HepG2 (cell line): ENCODE data around the gene PLIN3. TPM values are rescaled to one million over a fixed set of nuclear protein-coding genes. Genes with fewer than 3 reads are reported as not detected.

ENCODE experiments used
- ATAC-seq: fragments of 200-7000 bp; cut with Tn5 transposase; 3 replicates; pipeline ENCODE4 v1.9.1; 2020; ENCODE audit warnings: mild to moderate bottlenecking, moderate library complexity
- BruUV-seq: library from RNA; stranded (reverse); fragments of 400-500 nt; replicated peaks from 2 replicates; lab custom pipeline; 2021; lab: Mats Ljungman, UMichigan
- CTCF ChIA-PET: fragments of 300-600 bp; formaldehyde crosslinking; extraction: SDS; loops from one replicate; lab custom pipeline; 2021; ENCODE audit warnings: low total read pairs, inconsistent platforms, low intra/inter-chr PET ratio; lab: Yijun Ruan, JAX
- POLR2A ChIA-PET: fragments of 350-600 bp; sonication (Branson Sonifier 250); formaldehyde crosslinking; loops from one replicate; lab custom pipeline; 2020; ENCODE audit warnings: antibody characterized with exemption, inconsistent platforms; lab: Yijun Ruan, JAX
- DNase-seq: peaks from one replicate; pipeline ENCODE4 v3.0.0-alpha.2; 2015; ENCODE audit warnings: low spot score
- FAIRE-seq: peaks from 3 replicates; lab custom pipeline; 2011; peaks lifted over from hg19 to GRCh38; lab: Jason Lieb, UNC
- H2AFZ ChIP-seq: one replicate; pipeline ENCODE4 v1.6.1; 2011; ENCODE audit warnings: low read length, inconsistent platforms
- H3K27ac ChIP-seq: fragments of 300-600 bp; 3 replicates; pipeline ENCODE4 v1.8.0; 2011; ENCODE audit warnings: mixed run types, mild to moderate bottlenecking, mixed read lengths, low read length, inconsistent platforms; ENCODE audit not compliant: insufficient read depth; ENCODE audit errors: extremely low read length
- H3K27me3 ChIP-seq, 2 experiments: fragments of 200-600 bp in 1 of 2; 2 replicates in 1 of 2; 3 replicates in 1 of 2; pipeline versions ENCODE4 v1.6.0 to v1.8.0; 2011; ENCODE audit warnings: low read length in 2 of 2, mild to moderate bottlenecking in 2 of 2, moderate library complexity in 2 of 2, inconsistent platforms in 1 of 2; ENCODE audit not compliant: insufficient read depth in 2 of 2, control insufficient read depth in 1 of 2
- H3K36me3 ChIP-seq, 2 experiments: fragments of 200-600 bp in 1 of 2; replicated peaks in 1 of 2; 2 replicates in 1 of 2; 3 replicates in 1 of 2; pipeline versions ENCODE4 v1.5.1 to v1.8.0; 2011; ENCODE audit warnings: low read length in 2 of 2, inconsistent platforms in 1 of 2; ENCODE audit not compliant: insufficient read depth in 2 of 2, control insufficient read depth in 1 of 2
- H3K4me1 ChIP-seq: 2 replicates; pipeline ENCODE4 v1.5.1; 2012; ENCODE audit warnings: low read length, inconsistent platforms; ENCODE audit not compliant: insufficient read depth
- H3K4me2 ChIP-seq: 2 replicates; pipeline ENCODE4 v1.6.0; 2011; ENCODE audit warnings: low read depth, low read length, inconsistent platforms
- H3K4me3 ChIP-seq, 3 experiments: fragments of 200-600 bp in 1 of 3; sonication (generic), shearing (Covaris generic) in 1 of 3; replicated peaks in 1 of 3; 2 replicates each; pipeline ENCODE4 v1.5.1; 2011 to 2016; ENCODE audit warnings: low read length in 3 of 3, inconsistent platforms in 2 of 3, low read depth in 2 of 3, mild to moderate bottlenecking in 2 of 3, control low read depth in 1 of 3, mixed read lengths in 1 of 3; ENCODE audit not compliant: insufficient read depth in 1 of 3
- H3K79me2 ChIP-seq: one replicate; pipeline ENCODE4 v1.6.1; 2011; ENCODE audit warnings: low read length, inconsistent platforms; ENCODE audit not compliant: insufficient read depth
- H3K9ac ChIP-seq: 2 replicates; pipeline ENCODE4 v1.6.0; 2011; ENCODE audit warnings: mild to moderate bottlenecking, low read depth, low read length, inconsistent platforms; ENCODE audit not compliant: insufficient read depth
- H3K9me3 ChIP-seq: 2 replicates; pipeline ENCODE4 v1.5.1; 2012; ENCODE audit warnings: mild to moderate bottlenecking, low read length
- H4K20me1 ChIP-seq: 2 replicates; pipeline ENCODE4 v1.6.0; 2011; ENCODE audit warnings: inconsistent platforms, mild to moderate bottlenecking, low read length, moderate library complexity; ENCODE audit not compliant: insufficient read depth
- BORCS8-MEF2B ChIP-seq: sonication (generic); formaldehyde crosslinking; IDR thresholded peaks from 2 replicates; pipeline ENCODE4 v1.8.0; 2022; ENCODE audit warnings: mild to moderate bottlenecking, missing genetic modification reagents
- ELF1 ChIP-seq: sonication (generic); formaldehyde crosslinking; IDR thresholded peaks from 2 replicates; pipeline ENCODE4 v1.4.0; 2020; ENCODE audit warnings: missing genetic modification reagents
- JUN ChIP-seq: sonication (generic); formaldehyde crosslinking; IDR thresholded peaks from 2 replicates; pipeline ENCODE4 v1.4.0; 2020; ENCODE audit warnings: mild to moderate bottlenecking, missing genetic modification reagents
- NFE2 ChIP-seq: sonication (generic); formaldehyde crosslinking; IDR thresholded peaks from 2 replicates; pipeline ENCODE4 v1.4.0; 2020; ENCODE audit warnings: missing genetic modification reagents
- NFE2L2 ChIP-seq: fragments of 150-350 bp; IDR thresholded peaks from 2 replicates; pipeline ENCODE4 v1.6.1; 2014; ENCODE audit warnings: low read length
- TARDBP ChIP-seq: sonication (generic); formaldehyde crosslinking; IDR thresholded peaks from 2 replicates; pipeline ENCODE4 v1.8.0; 2022; ENCODE audit warnings: mild to moderate bottlenecking, missing genetic modification reagents
- ZFYVE20 ChIP-seq: sonication (generic); formaldehyde crosslinking; IDR thresholded peaks from 2 replicates; pipeline ENCODE4 v1.8.0; 2023; ENCODE audit warnings: low read depth, mild to moderate bottlenecking, moderate library complexity, missing genetic modification reagents, borderline replicate concordance
- ZNF121 ChIP-seq: sonication (generic); formaldehyde crosslinking; IDR thresholded peaks from 2 replicates; pipeline ENCODE4 v1.5.0; 2020; ENCODE audit warnings: mild to moderate bottlenecking, missing genetic modification reagents
- ZNF431 ChIP-seq: sonication (generic); formaldehyde crosslinking; IDR thresholded peaks from 2 replicates; pipeline ENCODE4 v1.9.0; 2022; ENCODE audit warnings: missing genetic modification reagents, low read depth, mild to moderate bottlenecking, borderline replicate concordance
- ZNF615 ChIP-seq: sonication (generic); formaldehyde crosslinking; IDR thresholded peaks from 2 replicates; pipeline ENCODE4 v1.5.0; 2020; ENCODE audit warnings: mild to moderate bottlenecking, missing genetic modification reagents, borderline replicate concordance
- WGBS: methylation state at CpG from one replicate; pipeline ENCODE4 v1.1.6; 2017; ENCODE audit warnings: low lambda C conversion rate; 5-methylcytosine and 5-hydroxymethylcytosine counted together
- in situ Hi-C: cut with HindIII; loops from 2 replicates; pipeline ENCODE4 v1.10.0; 2017; ENCODE audit warnings: low pct_unique_long_range_greater_than_20kb; ENCODE audit not compliant: extremely low pct_ligation_motif_present
- intact Hi-C: fragments of 100-400 bp; cut with micrococcal nuclease; formaldehyde crosslinking; loops from one replicate; pipeline ENCODE4 v1.10.0; 2022; ENCODE audit not compliant: unreplicated experiment
- polyA plus RNA-seq, 8 experiments: library from polyadenylated mRNA; depleted of rRNA in 3 of 8; stranded (reverse) in 7 of 8; unstranded in 1 of 8; fragments of >200 nt; fragmentation: Illumina TruSeq in 4 of 8; extraction: Trizol in 4 of 8; gene quantifications; 2 replicates each; pipeline versions ENCODE4 v1.2.1 to v1.2.3, GENCODE V29; 2011 to 2016; ENCODE audit warnings: low read depth in 4 of 8, missing spikeins in 1 of 8, mixed read lengths in 1 of 8; ENCODE audit not compliant: insufficient read depth in 1 of 8
- total RNA-seq, 5 experiments: library from RNA; depleted of rRNA; stranded (reverse); fragments of >200 nt; fragmentation: Illumina TruSeq; extraction: Trizol; gene quantifications; 2 replicates each; pipeline ENCODE4 v1.2.3, GENCODE V29; 2016; ENCODE audit warnings: low read depth in 1 of 5
- TF ChIP-seq, protein P1 (sequence below): sonication (generic); formaldehyde crosslinking; IDR thresholded peaks from 2 replicates; pipeline ENCODE4 v1.8.0; 2022; ENCODE audit warnings: mild to moderate bottlenecking, missing genetic modification reagents
- TF ChIP-seq, protein P2 (sequence below): sonication (generic); formaldehyde crosslinking; IDR thresholded peaks from 2 replicates; pipeline ENCODE4 v1.5.1; 2020; ENCODE audit warnings: missing genetic modification reagents, mild to moderate bottlenecking, borderline replicate concordance

Gene PLIN3
- total and polyA plus RNA-seq, 2 of the 13 experiments (the other 11 are each of a cell fraction or from before 2014, with no cell fraction given), result 49.3 to 57.9 TPM

DNA sequence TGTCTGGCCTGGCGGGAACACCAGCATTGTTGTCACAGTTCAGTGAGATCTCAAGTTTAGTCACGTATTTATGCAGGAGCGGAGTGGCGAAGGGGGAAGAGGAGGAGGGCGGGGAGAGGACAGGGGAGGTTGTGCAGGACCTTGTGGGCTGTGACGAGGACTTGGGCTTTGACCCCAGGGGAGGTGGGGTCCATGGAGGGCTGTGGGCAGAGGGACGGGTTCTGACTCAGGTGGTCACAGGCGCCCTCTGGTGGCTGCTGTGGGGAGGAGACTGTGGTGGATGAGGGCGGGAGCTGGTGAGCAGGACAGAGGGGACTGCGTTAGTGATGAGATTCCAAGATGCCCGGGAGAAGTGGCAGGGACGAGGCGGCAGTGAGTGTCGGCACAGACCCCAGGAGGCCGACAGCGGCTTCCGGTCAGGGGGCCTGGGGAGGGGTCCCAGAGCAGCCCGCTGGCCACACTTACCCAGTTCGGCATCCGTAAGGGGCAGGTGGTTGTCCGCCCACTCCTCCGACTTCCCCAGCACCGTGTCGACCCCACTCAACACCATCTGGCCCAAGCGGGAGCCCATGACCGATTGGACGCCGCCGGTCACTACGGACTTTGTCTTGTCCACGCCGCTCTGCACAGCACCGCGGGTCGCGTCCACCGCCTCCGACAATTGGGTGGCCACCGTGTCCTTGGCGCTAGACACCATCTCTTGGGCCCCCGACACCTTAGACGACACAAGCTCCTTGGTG, 15.7 kb downstream of the PLIN3 start (continued):
- TF ChIP-seq ZFYVE20 (CRISPR knock-in tag) (no peak), NFE2L2 (no peak), ZNF431 (no peak), ZNF615 (CRISPR knock-in tag) (no peak), JUN (0 out of 2 replicates have a peak, but pooled peaks have one; percentile 32), BORCS8-MEF2B (CRISPR knock-in tag) (0 out of 2 replicates have a peak, but pooled peaks have one; percentile 39), TARDBP (CRISPR knock-in tag) (peak; percentile 77; the same call in 1 of the 2 replicates), ELF1 (CRISPR knock-in tag) (peak; percentile 14; the same call in 1 of the 2 replicates)
- TF ChIP-seq, protein P1, sequence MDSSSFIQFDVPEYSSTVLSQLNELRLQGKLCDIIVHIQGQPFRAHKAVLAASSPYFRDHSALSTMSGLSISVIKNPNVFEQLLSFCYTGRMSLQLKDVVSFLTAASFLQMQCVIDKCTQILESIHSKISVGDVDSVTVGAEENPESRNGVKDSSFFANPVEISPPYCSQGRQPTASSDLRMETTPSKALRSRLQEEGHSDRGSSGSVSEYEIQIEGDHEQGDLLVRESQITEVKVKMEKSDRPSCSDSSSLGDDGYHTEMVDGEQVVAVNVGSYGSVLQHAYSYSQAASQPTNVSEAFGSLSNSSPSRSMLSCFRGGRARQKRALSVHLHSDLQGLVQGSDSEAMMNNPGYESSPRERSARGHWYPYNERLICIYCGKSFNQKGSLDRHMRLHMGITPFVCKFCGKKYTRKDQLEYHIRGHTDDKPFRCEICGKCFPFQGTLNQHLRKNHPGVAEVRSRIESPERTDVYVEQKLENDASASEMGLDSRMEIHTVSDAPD (CRISPR knock-in tag), result no peak
- TF ChIP-seq, protein P2, sequence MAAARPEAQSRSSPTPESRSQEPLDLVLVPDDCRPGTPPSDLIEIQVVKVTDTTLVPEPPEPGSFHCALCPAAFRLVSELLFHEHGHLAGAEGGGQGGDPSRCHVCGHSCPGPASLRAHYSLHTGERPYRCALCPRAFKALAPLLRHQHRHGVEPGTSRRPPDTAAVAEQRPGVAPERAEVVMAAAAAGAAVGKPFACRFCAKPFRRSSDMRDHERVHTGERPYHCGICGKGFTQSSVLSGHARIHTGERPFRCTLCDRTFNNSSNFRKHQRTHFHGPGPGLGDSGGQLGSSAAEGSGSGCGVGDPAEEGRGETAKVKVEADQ (CRISPR knock-in tag), result no peak

DNA sequence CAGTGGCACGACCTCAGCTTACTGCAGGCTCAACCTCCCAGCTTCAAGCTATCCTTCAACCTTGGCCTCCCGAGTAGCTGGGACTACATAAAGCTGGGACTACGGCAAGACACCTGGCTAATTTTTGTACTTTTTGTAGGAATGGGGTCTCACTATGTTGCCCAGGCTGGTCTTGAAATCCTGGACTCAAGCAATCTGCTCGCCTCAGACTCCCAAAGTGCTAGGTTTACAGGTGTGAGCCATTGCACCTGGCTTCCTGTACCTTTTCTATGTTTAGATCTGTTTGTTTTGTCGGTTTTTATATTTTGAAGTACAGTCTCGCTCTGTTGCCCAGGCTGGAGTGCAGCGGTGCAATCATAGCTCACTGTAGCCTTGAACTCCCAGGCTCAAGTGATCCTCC, 18.4 kb downstream of the PLIN3 start:
- intact Hi-C loops, result no loop called here
- Histone ChIP-seq H2AFZ (no peak overlapping the region), H3K9ac (no peak overlapping the region), H4K20me1 (no peaks in the 10 kb centered on the region), H3K9me3 (no peaks in the 10 kb centered on the region), H3K79me2 (no peaks in the 10 kb centered on the region), H3K27ac (no peak overlapping the region), H3K36me3 (peaks cover 11 to 30% of the 10 kb centered on the region in 2 experiments; a peak in 4 of 5 replicates), H3K4me3 (no peak overlapping the region), H3K4me1 (peaks cover 28% of the 10 kb centered on the region), H3K27me3 (no peaks in the 10 kb centered on the region), H3K4me2 (no peak overlapping the region)
- ChIA-PET CTCF (interaction anchor here (1.5 kb wide), 2 partner anchors 37 to 40 kb away, joined by 3 to 4 read pairs; no protein-coding TSS in a partner anchor), POLR2A (interaction anchor here (0.7 kb wide), 1 partner anchor 20 kb away, joined by 3 read pairs; no protein-coding TSS in a partner anchor)
- in situ Hi-C loops, result no loop called here
- 95% methylated on average over 7 of the region's 7 CpGs for WGBS
- no TSS peak for BruUV-seq
- DNase-seq (no peak), FAIRE-seq (no peak), ATAC-seq (no peak)
- peak; percentile 36; the same call in 1 of the 2 replicates for TF ChIP-seq ZNF121 (CRISPR knock-in tag)
- TF ChIP-seq NFE2, result no peak
